Measurements from ENCODE around the gene CDH15.
"Not testable (repeated sequence)": the region's sequence is repeated elsewhere in the genome, so short reads cannot be mapped to it uniquely, and the experiment has no call there.

Gene CDH15

GRCh38 chr16:89187770-89188392 lies 16.3 kb downstream of the CDH15 start:
- DNase-seq (ENCODE audit: low read depth), result peak; percentile 37

GRCh38 chr16:89188471-89189357 lies 17.2 kb downstream of the CDH15 start:
- DNase-seq (ENCODE audit: low read depth), result not testable (repeated sequence)

- no peak for DNase-seq (ENCODE audit: low read depth)
Observed at GRCh38 chr16:89189358-89190025, 17.9 kb downstream of the CDH15 start.

GRCh38 chr16:89190150-89190958 lies 18.8 kb downstream of the CDH15 start:
- no peak for DNase-seq (ENCODE audit: low read depth)

- no peak for DNase-seq (ENCODE audit: low read depth)
Observed at GRCh38 chr16:89191033-89191900, 19.7 kb downstream of the CDH15 start.

- no peak for DNase-seq (ENCODE audit: low read depth)
Observed at GRCh38 chr16:89191901-89192185, 20.3 kb downstream of the CDH15 start.

- DNase-seq (ENCODE audit: low read depth), result peak; percentile 80
Observed at GRCh38 chr16:89192186-89192955, 20.8 kb downstream of the CDH15 start.

- peak; percentile 57 for DNase-seq (ENCODE audit: low read depth)
Observed at GRCh38 chr16:89192956-89193575, 21.5 kb downstream of the CDH15 start.

GRCh38 chr16:89193576-89194293 lies 22.2 kb downstream of the CDH15 start:
- no peak for DNase-seq (ENCODE audit: low read depth)

- DNase-seq (ENCODE audit: low read depth), result no peak
Observed at GRCh38 chr16:89194340-89195311, 23.1 kb downstream of the CDH15 start.

GRCh38 chr16:89195521-89196171 lies 24.1 kb downstream of the CDH15 start:
- no peak for DNase-seq (ENCODE audit: low read depth)

- no peak for DNase-seq (ENCODE audit: low read depth)
Observed at GRCh38 chr16:89197033-89197632, 25.6 kb downstream of the CDH15 start.

GRCh38 chr16:89197633-89198416 lies 26.3 kb downstream of the CDH15 start:
- DNase-seq (ENCODE audit: low read depth), result no peak

- no peak for DNase-seq (ENCODE audit: low read depth)
Observed at GRCh38 chr16:89198417-89199240, 27.1 kb downstream of the CDH15 start.
